NCI-H1417 (cell line): ENCODE measurements around the gene MRC1.
A peak's percentile ranks its signal among the peaks of the same experiment; 100 is the strongest.
"Not testable (repeated sequence)": the region's sequence is repeated elsewhere in the genome, so short reads cannot be mapped to it uniquely, and the experiment has no call there.

Source experiments
- DNase-seq, 3 experiments: peaks; one replicate each; lab custom pipeline; 2025; lab: John Stamatoyannopoulos, UW

The MRC1 gene

DNA sequence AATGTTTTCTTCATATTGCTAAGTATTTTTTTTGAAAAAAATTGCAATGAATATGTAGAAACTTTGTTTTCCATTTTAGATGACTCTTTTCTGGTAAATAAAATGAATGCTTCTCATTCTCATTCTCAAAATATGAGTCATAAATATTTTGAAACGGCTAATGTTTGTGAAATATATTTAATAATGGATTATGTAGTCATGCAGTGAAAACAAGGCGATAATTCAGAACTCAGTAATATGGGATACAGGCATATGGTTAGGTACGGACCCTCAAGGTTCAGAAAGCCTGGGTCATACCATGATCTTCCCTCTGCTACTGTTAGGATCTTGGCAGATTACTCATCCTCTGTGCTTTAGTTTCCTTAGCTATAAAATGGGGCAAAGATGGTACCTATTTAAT lies 96.3 kb downstream of the MRC1 start:
- DNase-seq: no peak

DNA sequence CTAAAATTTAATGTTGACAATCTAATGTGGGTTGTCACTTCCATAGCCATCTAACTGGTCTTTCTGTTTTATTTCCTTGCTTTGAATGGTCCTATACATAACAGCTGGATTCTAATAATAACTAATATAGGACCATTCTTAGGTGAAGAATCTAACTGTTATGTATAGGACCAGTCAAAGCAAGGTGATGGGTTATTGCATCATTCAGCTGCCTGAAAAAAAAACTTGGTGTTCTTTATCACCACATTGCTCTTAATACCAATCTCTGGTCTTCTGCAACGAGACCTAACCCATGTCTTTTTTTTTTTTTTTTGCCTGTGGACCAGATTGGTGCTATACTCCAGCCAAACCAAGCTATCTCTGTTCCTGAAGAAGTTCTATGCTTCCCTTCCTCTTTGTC lies 96.9 kb downstream of the MRC1 start:
- no peak for DNase-seq

DNA sequence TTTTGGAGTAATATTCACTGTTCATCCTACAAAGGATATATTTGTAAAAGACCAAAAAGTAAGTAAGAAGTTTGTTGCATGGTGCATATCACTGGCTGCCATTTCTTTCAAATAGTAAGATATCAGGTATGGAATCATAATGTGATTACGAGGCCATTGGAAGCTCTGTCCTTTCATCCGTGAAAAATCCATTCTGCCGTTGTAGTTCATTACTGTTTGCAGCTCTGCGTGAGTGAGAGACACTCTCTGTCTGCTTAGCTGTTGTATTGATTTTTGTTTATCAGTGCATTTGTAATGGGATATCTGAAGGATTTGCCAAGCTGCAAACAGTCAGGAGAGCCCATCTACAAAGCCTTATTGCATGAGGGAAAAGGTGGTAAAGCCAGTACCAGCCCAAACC lies 98.5 kb downstream of the MRC1 start:
- DNase-seq: no peak

DNA sequence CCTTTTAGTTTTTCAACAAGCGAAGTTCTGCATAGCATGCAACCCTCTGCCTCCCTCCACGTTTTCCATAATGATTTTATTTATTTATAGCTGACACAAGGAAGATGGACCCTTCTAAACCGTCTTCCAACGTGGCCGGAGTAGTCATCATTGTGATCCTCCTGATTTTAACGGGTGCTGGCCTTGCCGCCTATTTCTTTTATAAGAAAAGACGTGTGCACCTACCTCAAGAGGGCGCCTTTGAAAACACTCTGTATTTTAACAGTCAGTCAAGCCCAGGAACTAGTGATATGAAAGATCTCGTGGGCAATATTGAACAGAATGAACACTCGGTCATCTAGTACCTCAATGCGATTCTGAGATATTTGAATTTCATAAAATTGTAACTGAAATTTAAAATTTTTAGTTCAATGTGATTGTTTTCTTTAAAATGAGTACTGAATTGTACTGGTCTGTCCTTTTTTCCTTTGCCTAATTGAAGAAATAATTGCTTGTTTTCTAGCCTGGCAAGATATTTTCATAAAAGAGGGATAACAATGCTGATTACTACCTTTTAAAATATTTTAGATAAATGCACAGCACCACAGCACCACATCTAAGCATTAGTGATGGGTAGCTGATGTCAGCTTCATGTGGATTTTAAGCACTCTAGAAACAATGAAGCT lies 101.1 kb downstream of the MRC1 start:
- peak in 2 of 3 experiments; percentile 2 to 11 for DNase-seq

DNA sequence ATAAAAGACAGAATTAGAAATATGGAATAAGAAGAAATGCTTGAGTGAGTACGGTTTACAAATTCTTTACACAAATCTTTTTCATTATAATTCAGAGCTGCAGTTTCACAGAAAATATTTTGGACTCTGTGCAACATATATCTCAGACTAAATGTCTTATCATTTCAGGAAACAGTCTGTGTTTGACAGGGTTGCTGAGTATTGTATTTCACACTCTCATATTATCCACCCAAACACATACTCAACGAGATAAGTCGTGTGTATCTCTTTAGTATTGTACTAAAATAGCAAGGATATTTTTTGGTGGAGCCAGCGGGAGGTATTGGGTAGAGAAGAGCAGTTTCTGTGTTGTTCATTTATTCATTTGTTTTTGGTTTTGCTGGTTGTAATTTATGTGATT lies 103.6 kb downstream of the MRC1 start:
- no peak for DNase-seq

DNA sequence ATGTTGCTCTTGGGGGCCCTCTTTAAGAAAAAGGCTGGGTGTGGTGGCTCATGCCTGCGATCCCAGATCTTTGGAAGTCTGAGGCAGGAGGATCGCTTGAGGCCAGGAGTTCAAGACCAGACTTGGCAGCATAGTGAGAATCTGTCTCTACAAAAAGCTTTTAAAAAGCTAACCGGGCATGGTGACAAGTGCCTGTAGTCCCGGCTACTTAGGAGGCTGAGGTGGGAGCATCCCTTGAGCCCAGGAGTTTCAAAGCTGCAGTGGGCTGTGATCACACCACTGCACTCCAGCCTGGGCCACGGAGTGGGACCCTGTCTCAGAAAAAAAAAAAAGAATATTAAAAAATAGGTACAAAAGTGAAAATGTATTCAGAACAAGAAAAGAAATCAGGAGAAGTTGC lies 104.5 kb downstream of the MRC1 start:
- DNase-seq: no peak

DNA sequence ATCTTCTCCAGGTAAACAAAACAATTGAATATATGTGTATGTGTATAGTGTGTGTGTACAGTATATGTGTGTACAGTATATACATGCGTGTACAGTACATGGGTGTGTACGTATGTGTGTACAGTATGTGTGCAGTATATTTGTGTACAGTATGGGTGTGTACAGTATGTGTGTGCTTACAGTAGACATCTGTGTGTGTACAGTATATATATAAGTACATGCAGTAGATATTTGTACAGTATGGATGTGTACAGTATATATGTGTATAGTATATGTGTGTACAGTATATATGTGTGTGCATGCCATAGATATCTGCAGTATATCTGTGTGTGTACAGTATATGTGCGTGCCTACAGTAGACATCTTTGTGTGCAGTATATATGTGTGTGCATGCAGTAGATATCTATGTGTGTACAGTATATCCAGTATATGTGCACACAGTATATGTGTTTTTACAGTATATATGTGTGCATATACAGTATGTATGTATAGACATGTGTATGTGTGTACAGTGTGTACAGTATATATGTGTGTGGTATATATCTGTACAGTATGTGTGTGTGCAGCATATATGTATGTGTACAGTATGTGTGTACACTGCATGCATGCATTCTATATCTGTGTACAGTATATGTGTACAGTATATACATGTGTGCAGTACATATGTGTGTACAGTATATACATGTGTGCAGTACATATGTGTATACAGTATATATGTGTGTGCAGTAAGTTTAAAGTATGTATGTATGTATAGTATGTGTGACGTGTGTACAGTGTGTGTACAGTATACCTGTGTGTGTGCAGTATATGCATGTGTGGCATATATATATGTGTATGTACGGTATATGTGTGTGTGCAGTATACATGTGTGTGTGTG lies 105.3 kb downstream of the MRC1 start:
- DNase-seq: no peak

DNA sequence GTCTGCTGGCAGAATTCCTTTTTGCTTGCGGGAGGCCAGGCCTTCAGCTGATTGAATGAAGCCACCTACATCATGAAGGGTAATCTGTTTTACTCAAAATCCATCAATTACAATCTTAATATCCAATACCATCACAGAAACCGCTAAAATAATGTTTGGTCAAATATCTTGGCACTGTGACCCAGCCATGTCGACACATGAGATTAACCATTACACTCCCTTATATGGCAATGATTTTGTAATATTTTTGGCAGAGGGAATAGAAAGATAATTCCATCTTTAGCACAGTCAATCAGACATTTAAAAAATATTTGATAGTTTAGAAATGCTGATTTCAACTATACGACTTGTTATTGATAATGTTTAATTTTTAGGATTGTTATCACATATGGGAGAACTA lies 106.0 kb downstream of the MRC1 start:
- no peak for DNase-seq

DNA sequence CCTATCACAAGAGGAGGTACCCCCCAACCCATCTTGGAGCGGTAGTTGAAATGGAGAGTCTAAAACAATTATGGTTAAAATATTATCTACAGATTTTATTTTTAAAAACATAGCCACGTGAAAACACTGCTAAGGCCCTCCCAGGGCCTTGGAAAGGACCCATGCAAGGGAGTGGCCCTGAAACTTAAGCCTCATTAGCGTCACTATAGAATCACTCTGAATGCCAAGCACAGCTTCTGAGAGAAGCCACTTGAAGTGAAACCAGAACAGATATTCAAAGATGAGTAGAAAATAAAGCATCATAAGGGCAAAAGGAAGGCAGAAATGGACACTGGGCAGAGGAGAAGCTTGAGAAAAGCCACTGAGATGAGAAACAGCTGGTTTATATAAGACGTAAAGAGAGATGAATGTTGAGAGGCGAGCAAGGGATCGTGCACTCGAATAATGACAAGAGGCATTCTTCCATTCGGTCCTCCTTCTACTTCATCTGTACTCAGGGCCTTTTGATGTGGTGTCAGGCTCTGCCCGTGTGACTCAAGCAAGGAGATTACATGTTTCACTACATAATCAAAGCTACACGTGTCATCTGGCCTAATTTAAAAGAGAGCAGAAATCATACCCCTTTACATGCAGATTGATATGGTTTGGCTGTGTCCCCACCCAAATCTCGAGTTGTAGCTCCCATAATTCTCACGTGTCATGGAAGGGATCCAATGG lies 109.2 kb downstream of the MRC1 start:
- DNase-seq: no peak

DNA sequence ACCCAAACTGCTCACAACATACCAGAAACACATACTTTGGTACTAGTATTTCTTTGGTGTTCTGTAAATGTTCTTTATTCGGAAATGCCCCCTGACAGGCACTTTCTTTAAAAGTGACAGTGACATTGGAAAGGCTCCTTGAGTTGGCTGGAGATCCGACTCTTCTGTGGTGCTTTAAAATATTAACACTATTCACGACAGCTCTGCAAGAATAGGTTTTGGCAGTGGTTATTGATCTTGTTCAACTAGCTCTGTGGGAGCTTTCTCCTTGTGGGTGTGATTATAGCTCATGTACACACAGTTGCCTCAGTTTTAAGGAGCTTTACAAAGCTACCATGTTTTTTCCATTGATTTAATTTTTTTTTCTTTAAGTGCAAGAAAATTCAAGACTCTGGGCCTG lies 112.2 kb downstream of the MRC1 start:
- no peak for DNase-seq

DNA sequence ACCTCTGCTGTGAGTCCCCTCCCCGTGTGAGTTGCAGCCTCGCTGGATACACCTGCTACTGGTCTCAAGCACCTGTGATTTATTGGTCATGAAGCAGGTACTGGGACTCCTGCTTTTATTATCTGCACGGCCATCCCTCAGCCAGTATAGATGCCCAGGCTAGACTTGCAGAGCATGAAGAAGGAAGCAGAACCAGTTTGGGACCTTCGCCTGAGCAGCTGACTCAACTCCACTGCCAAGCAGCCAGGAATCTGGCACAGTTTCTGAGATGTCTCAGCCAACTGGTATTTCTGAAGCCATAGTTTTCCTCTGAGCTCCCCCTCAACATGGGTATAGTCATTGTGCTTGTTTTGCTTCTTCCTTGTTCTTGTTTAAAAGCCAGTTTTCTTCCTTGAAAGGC lies 114.6 kb downstream of the MRC1 start:
- no peak for DNase-seq

DNA sequence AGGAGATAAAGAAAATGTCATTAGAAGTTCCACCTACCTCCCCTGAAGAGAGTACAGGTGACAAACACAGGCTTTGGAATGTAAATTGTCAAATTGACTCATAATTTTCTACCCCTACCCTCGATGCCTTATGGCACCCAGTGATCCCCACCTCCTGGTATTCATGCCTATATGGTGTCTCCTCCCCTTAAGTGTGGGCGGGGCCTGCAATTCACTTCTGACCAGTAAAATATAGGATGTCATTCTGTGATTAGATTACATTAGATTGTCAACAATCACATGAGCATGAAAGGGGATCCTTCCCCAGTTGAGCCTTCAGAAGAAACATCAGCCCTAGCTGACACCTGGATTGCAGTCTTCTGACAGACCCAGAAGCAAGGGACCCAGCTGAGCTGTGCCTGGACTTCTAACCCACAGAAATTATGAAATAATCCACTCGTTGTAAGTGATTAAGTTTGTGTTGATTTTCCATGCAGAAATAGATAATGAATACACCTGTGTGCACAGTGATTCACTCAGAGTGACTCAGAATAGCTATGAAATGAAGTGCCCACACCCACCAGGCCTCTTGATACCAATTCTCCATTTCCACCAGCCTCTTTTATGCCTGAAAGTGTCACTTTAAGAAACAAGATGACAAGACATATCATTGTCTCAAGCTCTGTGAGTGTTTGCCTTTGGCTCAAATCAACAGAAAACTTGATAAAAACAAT lies 134.0 kb downstream of the MRC1 start:
- no peak for DNase-seq

DNA sequence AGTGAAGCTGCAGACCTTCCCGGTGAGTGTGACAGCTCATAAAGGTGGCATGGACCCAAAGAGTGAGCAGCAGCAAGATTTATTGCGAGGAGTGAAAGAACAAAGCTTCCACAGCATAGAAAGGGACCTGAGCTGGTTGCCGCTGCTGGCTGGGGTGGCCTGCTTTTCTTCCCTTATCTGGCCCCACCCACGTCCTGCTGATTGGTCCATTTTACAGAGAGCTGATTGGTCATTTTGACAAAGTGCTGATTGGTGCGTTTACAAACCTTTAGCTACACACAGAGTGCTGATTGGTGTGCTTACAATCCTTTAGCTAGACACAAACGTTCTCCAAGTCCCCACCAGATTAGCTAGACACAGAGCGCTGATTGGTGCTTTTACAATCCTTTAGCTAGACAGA lies 141.1 kb downstream of the MRC1 start:
- not testable (repeated sequence) for DNase-seq

DNA sequence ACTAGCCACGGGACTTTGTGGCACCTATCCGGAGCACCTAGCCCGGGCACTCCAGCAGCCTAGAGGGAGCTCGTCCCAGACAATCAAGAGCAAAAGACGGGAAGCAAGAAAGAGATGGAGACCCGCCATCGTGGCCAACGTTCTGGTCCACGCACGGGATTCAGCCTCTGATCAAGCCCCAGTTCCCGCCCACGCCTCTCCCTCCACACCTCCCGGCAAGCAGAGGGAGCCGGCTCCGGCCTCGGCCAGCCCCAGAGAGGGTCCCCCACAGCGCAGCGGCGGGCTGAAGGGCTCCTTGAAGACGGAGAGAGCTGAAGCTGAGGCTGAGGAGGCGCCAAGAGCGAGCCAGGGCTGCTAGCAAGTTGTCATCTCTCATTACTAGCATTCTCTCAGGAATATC lies 141.6 kb downstream of the MRC1 start:
- DNase-seq: no peak

DNA sequence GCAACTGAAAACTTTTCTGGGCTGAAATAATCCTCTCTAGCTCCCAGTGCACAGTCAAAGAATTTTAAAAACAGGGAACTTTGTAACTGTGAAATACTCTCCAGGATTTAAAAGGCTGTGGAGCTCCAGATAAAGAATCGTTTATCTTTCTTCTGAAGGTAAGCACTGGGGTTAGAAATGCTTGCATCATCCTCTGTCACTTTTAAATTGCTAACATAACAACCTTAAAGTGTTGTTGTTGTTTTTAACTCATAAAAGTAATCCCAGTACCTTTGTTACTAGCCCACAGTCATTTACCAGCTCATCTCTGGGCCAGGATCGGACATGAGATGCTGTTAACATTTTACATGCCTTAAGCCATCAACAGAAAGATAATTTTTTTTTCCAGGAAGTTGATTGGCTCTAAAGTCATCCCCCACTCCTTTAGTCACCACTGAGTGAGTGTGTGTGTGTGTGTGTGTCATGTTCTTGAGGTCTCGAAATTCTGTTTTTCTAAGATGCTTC lies 142.8 kb downstream of the MRC1 start, which contains the start of gene SLC39A12:
SLC39A12 (plus strand) TSS at position 51 of the 504 bp plus-strand sequence. CDS start 1,359 bp downstream, outside the sequence.
- DNase-seq: no peak

DNA sequence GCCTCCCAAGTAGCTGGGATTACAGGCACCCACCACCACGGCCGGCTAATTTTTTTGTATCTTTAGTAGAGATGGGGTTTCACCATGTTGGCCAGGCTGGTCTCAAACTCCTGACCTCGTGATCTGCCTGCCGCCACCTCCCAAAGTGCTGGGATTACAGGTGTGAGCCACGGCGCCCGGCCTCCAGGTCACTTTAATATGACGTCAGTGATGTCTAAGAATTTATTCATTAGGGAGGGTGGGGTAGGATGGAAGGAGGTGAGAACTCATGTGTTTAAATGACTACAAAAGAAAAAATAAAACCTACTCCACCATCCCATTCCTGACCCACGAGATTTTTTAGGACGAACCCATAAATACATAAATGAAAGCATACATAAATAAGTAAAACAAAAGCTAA lies 145.2 kb downstream of the MRC1 start:
- not testable (repeated sequence) for DNase-seq

DNA sequence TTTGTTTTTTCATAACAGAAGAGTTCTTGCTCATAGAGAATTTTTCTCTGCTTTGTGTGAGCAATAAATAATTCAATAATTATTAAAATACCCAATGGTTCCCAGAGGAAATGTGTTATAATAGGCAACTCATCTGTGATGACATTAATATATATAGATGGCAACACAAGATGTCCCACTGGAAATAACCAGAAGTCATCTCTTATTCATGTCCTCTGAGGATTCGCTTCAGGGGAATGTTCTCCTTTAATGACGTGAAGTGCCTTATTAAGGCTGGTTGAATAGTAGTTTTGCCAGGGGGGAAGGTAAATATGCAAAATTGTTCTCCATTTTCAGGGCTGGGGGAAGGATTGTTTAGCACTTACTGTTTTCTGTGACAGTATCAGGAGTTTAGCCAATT lies 145.7 kb downstream of the MRC1 start:
- no peak for DNase-seq

DNA sequence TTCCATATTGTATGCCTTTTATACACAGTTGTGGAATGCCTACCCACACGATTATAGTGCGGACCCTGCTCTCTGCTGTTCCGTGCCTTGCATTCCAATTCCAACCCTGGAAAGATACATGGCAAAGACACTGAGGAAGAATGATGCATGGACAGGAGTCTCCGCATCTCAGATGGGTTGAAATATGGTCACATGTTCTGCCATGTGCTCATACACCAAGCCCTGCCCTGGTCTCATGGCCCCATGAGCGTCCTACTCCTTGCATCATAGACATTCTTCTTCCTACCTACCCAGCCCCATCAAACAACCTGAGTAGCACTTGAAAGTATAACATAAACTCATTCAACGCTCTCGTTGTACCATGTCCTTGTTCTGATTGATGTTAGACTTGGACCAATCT lies 148.9 kb downstream of the MRC1 start:
- no peak for DNase-seq

DNA sequence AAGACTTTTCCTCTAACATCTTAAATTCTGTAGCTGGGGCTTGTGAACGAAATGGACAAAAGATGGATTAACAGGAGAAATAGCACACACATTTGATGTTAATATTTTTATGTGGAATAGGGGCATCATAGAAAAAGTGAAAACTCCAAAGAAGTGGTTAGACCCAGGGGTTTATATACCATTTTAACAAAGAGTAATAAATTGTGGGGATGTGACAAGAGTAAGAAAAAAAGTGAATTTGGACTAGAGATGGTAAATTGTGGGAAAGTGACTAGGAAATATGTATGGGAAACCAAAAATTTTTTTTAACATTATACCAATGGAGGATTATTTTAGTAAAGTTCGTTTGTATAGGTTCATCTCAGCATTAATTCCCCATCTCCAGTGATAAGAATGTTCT lies 150.7 kb downstream of the MRC1 start:
- no peak for DNase-seq
